GOT3 (cell line): ENCODE results near the gene C2orf92.
"Not testable (repeated sequence)": the region's sequence is repeated elsewhere in the genome, so short reads cannot be mapped to it uniquely, and the experiment has no call there.

Experiments used
- DNase-seq: peaks from one replicate; lab custom pipeline; 2025; ENCODE audit warnings: mixed read lengths; lab: John Stamatoyannopoulos, UW

C2orf92 gene

GRCh38 chr2:97660044-97660774 is 9.3 kb upstream of the C2orf92 start:
- no peak for DNase-seq

GRCh38 chr2:97660775-97661389 is 8.6 kb upstream of the C2orf92 start:
- DNase-seq: no peak

- no peak for DNase-seq
These were observed 7.6 kb upstream of the C2orf92 start for GRCh38 chr2:97661927-97662326.

- no peak for DNase-seq
These were observed 7.1 kb upstream of the C2orf92 start for GRCh38 chr2:97662386-97662894.

- peak; percentile 37 for DNase-seq
These were observed 6.5 kb upstream of the C2orf92 start for GRCh38 chr2:97662895-97663625.

DNA sequence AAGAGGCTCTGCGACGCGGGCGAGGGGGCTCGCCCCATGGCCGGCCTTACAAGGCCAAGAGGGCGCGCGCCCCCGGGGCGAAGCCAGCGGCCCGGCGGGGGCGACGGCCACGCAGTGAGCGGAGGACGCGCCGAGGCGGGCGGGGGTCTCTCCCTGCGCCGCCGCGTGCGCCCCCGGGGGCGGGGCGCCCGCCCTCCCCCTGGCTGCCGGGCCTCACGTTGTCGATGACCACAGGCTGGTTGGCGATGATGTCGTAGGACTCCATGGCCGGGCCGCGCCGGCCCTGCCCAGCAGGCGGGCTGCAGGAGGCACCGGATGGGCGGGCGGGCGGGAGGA is 5.9 kb upstream of the C2orf92 start:
- no peak for DNase-seq

DNA sequence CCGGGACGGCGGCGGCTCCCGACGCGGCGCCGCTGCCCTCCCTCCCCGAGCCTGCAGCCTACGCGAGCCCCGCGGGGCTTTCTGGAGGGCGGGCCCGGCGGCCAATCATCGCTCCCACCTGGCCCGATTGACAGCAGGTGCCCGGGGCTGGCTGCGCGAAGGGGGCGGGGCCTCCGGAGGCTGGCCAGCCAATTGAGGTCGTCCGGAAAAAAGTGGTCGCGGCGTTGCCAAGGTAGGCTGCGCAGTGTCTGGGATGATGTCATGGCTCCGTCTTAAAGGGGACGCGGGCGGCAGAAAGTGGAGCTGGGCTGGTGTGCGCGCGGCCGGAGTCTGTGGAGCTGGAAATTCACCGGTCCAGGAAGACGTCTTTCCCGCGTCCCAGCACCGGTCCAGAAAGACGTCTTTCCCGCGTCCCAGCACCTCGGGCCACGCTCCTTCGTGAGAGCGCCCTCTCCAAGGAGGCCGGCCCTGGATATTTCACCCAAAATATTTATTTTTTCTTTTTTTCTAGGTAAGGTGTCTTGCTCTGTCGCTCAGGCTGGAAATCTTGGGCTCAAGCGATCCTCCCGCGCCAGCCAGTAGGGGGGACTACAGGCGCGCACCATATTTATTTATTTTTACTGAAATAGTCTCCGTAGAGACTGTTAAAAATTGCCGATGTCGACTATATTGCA is 5.4 kb upstream of the C2orf92 start, which contains the start of gene ACTR1B:
TSS of gene ACTR1B (minus strand) at position 83 of the 674 bp plus-strand sequence. CDS start 154 bp downstream, outside the sequence.
- DNase-seq: peak; percentile 93

DNA sequence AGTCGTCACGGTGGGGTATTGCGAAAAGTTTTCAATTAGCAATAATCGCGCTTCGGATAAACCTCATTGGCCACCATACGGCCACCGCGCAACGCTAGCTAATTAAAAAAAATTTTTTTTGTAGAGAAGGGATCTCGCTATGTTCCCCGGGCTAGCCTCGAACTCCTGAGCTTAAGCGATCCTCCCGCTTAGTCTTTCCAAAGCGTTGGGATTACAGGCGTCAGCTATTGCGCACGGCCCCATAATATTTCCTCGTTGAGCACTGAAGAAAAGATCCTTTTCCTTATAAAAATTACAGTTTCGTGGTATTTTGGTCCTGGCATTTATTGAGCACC is 4.9 kb upstream of the C2orf92 start:
- DNase-seq: no peak

- DNase-seq: no peak
These were observed 958 bp downstream of the C2orf92 start for GRCh38 chr2:97670471-97670870.

GRCh38 chr2:97671526-97671925 is 2.0 kb downstream of the C2orf92 start:
- DNase-seq: no peak

DNA sequence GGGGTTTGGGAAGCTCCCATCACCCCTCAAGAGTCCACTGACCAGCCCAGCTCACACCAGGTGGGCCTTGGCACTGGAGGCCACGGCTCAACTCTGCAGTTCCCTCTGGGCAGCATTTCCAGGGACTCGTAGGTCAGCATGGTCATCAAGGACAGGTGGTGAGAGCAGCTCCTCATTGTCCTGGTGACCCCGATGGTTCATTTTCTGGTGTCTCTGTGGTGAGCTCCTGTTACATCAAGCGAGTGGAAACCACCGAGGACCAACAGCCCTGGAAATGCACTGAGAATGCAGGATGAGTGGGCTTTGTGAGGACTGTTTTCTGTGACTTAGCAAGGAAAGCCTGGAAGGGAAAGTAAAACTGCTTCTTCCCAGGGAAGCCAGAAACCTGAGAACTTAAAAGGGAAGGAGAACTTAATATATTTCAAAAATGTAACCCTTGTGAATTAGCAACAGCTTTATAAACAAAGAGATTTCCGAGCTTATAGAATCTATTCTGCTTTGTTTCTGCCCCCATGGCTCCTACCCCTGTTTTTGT is 3.2 kb downstream of the C2orf92 start:
- DNase-seq: not testable (repeated sequence)

- DNase-seq: no peak
These were observed 3.8 kb downstream of the C2orf92 start for GRCh38 chr2:97673182-97673914.

DNA sequence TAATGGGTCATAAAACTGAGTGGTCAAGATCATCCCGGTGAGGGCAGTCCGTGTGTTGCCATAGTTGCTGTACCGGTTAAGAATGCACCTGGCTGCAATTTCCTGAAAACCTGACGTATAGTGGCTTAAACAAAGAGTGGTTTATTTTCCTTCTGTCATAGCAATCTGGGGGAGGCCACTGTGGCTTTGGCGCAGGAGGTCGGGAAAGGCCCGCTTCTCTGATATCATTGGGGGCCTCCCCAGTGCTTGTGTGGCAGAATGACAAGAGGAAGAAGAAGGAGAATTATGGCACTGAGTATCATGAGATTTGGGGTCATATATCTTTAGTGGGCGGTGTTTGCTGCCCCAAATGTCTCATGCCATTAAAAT is 4.4 kb downstream of the C2orf92 start:
- no peak for DNase-seq

DNA sequence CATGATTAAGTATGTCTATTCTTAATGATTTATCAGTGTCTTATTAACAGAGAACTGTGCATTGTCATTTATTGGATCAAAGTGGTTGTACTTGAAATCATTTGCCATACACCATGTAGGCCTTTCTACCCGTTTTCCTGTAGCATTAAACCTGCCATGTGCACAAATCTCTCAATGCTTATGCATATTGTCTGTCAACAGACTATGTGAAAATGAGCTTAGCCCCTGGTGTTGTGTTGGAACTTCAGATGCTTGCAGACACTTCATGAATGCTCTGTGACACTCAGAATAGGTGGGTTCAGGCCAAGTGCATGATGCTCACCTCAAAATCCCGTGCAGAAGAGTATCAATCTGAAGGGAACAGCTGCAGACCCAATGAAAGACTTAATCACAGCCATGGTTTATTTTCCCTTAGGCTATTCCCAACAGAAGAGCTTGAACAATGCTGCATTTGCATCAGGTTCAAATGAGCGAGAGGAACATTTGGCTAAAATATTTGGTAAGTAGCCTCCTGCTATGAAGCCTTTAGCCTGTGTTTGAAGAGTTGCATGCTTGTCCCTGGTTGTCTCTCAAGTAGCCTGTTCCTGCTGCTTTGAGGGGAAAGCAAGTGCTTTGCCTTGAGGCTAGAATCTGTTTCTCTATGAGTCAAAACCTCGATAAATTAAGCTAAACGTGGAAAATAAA is 6.1 kb downstream of the C2orf92 start:
- no peak for DNase-seq

GRCh38 chr2:97676620-97677019 is 7.1 kb downstream of the C2orf92 start:
- DNase-seq: no peak

DNA sequence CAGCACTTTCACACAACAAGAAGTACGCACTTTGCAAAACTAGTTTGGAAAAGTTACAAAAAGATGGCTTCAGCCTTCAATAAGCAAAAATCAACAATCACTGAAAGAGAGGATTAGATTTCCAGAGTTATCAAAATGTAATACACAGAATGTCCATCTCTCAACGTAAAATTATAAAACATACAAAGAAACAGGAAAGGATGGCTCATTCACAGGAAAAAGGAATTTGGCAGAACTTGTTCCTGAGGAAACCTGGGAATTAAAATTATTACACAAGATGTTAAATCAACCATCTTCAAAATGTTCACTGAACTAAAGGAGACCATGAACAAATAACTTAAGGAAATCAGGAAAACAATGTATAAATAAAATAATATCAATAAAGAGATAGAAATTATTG is 8.0 kb downstream of the C2orf92 start:
- no peak for DNase-seq

DNA sequence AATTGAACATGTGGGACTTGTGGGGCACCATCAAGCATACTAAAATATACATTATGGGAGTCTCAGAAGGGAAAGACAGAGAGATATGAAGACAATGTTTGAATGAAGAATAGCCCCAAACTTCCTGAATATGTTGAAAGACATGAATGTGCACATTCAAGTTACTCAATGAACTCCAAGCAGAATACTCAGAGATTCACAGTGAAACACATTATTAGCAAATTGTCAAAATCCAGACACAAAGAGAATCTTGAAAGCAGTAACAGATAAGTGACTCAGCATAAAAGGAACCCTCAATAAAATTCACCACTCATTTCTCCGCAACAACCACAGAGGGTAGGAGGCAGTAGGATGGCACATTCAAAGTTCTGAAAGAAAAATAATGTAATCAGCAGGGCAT is 8.8 kb downstream of the C2orf92 start:
- no peak for DNase-seq

DNA sequence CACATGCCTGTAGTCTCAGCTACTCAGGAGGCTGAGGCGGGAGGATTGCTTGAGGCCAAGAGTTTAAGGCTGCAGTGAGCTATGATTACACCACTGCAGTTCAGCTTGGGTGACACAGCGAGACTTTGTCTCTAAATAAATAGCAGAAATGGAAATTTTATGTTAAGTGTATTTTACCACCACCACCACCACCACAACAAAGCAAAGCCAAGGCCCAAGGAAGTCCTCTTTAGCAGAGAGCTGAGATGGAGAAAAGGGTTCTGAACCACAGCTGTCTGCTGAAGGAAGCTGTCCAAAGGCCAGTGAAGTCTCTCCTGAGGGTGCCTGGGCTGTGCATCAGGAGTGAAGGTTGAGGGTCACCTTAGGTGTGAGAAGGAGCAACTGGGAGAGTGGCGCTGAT is 17.7 kb downstream of the C2orf92 start:
- DNase-seq: not testable (repeated sequence)

DNA sequence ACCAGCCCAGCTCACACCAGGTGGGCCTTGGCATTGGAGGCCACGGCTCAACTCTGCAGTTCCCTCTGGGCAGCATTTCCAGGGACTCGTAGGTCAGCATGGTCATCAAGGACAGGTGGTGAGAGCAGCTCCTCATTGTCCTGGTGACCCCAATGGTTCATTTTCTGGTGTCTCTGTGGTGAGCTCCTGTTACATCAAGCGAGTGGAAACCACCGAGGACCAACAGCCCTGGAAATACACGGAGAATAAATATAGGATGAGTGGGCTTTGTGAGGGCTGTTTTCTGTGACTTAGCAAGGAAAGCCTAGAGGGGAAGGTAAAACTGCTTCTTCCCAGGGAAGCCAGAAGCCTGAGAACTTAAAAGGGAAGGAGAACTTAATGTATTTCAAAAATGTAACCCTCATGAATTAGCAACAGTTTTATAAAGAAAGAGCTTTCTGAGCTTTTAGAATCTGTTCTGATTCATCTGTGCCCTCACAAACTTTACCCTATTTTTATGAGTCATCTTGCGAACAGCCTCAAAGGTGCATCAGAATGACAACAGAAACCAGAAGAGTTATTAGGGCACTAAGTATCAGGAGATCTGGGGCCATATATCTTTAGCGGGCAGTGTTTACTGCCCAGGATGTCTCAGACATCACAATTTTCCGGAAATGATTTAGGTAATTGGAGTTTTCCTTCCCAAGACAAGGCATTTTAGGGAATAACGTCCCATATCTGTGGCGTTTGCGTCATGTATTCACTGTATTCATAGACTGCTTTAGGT is 18.7 kb downstream of the C2orf92 start:
- no peak for DNase-seq

- DNase-seq: no peak
These were observed 21.7 kb downstream of the C2orf92 start for GRCh38 chr2:97691166-97691565.
